ENCODE measurements around the gene LEP. TPM values are rescaled to one million over a fixed set of nuclear protein-coding genes. Genes with fewer than 3 reads are reported as not detected.

Gene LEP
- total RNA-seq, 2 donors from 2014 or later = not detected

DNA sequence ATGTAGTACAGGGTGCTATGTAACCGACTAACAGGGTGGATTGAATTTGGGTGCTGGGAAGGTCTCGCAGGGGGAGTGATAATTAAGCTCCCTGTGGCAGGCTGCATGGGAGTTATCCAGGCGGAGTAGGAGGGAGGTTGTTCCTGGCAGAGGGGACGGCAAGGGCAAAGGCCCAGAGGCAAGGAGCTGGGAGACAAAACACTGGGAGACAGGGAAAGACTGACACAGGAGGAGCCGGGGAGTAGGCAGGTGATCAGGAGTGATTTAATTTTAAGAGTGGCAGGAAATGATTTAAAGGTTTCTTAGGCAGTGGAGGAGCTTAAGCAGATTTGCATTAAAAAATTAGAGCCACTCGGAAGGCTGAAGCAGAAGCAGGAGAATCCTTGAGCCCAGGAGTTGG, 40.7 kb upstream of the LEP start:
- intact Hi-C loops (cut with DNase I) = loop anchor here (10.0 kb wide), 1 partner anchor 166 kb away; the partner anchor contains the start of gene LRRC4
- Histone ChIP-seq H3K36me3 (no peaks in the 10 kb centered on the region), H3K27ac (no peak overlapping the region), H3K4me3 (no peak overlapping the region), H3K4me1 (replicated peaks) (no peaks in the 10 kb centered on the region), H3K9me3 (no peaks in the 10 kb centered on the region), H3K27me3 (replicated peaks; ENCODE audit: insufficient read depth) (peaks cover 14% of the 10 kb centered on the region)
- TF ChIP-seq, protein P1, sequence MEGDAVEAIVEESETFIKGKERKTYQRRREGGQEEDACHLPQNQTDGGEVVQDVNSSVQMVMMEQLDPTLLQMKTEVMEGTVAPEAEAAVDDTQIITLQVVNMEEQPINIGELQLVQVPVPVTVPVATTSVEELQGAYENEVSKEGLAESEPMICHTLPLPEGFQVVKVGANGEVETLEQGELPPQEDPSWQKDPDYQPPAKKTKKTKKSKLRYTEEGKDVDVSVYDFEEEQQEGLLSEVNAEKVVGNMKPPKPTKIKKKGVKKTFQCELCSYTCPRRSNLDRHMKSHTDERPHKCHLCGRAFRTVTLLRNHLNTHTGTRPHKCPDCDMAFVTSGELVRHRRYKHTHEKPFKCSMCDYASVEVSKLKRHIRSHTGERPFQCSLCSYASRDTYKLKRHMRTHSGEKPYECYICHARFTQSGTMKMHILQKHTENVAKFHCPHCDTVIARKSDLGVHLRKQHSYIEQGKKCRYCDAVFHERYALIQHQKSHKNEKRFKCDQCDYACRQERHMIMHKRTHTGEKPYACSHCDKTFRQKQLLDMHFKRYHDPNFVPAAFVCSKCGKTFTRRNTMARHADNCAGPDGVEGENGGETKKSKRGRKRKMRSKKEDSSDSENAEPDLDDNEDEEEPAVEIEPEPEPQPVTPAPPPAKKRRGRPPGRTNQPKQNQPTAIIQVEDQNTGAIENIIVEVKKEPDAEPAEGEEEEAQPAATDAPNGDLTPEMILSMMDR (IDR thresholded peaks at IDR 0.05) = no peak
- TF ChIP-seq POLR2AphosphoS5 (IDR thresholded peaks at IDR 0.05) (no peak), POLR2A (IDR thresholded peaks at IDR 0.05) (no peak)
- 79% methylated on average over 6 of the region's 6 CpGs for WGBS
- no peak for DNase-seq (ENCODE audit: low spot score)

GRCh38 chr7:128201067-128201689, 39.9 kb upstream of the LEP start:
- Histone ChIP-seq H3K4me1 (replicated peaks) (no peaks in the 10 kb centered on the region), H3K27me3 (replicated peaks; ENCODE audit: insufficient read depth) (peaks cover 14% of the 10 kb centered on the region), H3K4me3 (no peak overlapping the region), H3K27ac (no peak overlapping the region), H3K9me3 (no peaks in the 10 kb centered on the region), H3K36me3 (no peaks in the 10 kb centered on the region)
- 4% methylated on average over 34 of the region's 37 CpGs for WGBS
- no peak for DNase-seq (ENCODE audit: low spot score)
- TF ChIP-seq POLR2A (IDR thresholded peaks at IDR 0.05) (no peak), POLR2AphosphoS5 (IDR thresholded peaks at IDR 0.05) (no peak)
- TF ChIP-seq, protein P1 (IDR thresholded peaks at IDR 0.05) = no peak
- intact Hi-C loops (cut with DNase I) = loop anchor here (10.0 kb wide), 1 partner anchor 166 kb away; the partner anchor contains the start of gene LRRC4

GRCh38 chr7:128201690-128202085, 39.4 kb upstream of the LEP start:
- Histone ChIP-seq H3K4me1 (replicated peaks) (no peaks in the 10 kb centered on the region), H3K9me3 (no peaks in the 10 kb centered on the region), H3K4me3 (no peak overlapping the region), H3K27me3 (replicated peaks; ENCODE audit: insufficient read depth) (peaks cover 14% of the 10 kb centered on the region), H3K36me3 (no peaks in the 10 kb centered on the region), H3K27ac (no peak overlapping the region)
- 15% methylated on average over 17 of the region's 17 CpGs for WGBS
- no peak for DNase-seq (ENCODE audit: low spot score)
- intact Hi-C loops (cut with DNase I) = loop anchor here (10.0 kb wide), 1 partner anchor 167 kb away; the partner anchor contains the start of gene LRRC4
- no peak for TF ChIP-seq POLR2A (IDR thresholded peaks at IDR 0.05)
- TF ChIP-seq, protein P1 (IDR thresholded peaks at IDR 0.05) = no peak

- 74% methylated on average over 10 of the region's 10 CpGs for WGBS
- no peak overlapping the region for H3K4me3 ChIP-seq
- TF ChIP-seq POLR2A (IDR thresholded peaks at IDR 0.05) = no peak
- TF ChIP-seq POLR2AphosphoS5 (IDR thresholded peaks at IDR 0.05) = no peak
- TF ChIP-seq, protein P1 (IDR thresholded peaks at IDR 0.05) = no peak
- peaks cover 14% of the 10 kb centered on the region for H3K27me3 ChIP-seq (replicated peaks; ENCODE audit: insufficient read depth)
- intact Hi-C loops (cut with DNase I) = loop anchor here (10.0 kb wide), 1 partner anchor 168 kb away; the partner anchor contains the start of gene LRRC4
- no peaks in the 10 kb centered on the region for H3K9me3 ChIP-seq
- H3K36me3 ChIP-seq = no peaks in the 10 kb centered on the region
- H3K27ac ChIP-seq = no peak overlapping the region
- no peak for DNase-seq (ENCODE audit: low spot score)
- no peaks in the 10 kb centered on the region for H3K4me1 ChIP-seq (replicated peaks)
Measured at GRCh38 chr7:128202287-128202957, 38.7 kb upstream of the LEP start.
